Loucy (cell line): ENCODE results near the gene ENPP3.

Experiments
- H2AFZ ChIP-seq: fragments of 200-600 bp; sonication (generic); 2 replicates; pipeline ENCODE4 v1.6.0; 2016; ENCODE audit warnings: antibody characterized with exemption, mild to moderate bottlenecking, low read length, moderate library complexity
- H3F3A ChIP-seq: fragments of 200-600 bp; 2 replicates; pipeline ENCODE4 v1.6.0; 2016; ENCODE audit warnings: antibody characterized with exemption, low read depth, mild to moderate bottlenecking
- H3K27me3 ChIP-seq: fragments of 200-600 bp; sonication (generic); 2 replicates; pipeline ENCODE4 v1.6.1; 2014; ENCODE audit warnings: low read length, mild to moderate bottlenecking; ENCODE audit not compliant: insufficient read depth, poor library complexity, severe bottlenecking
- H3K36me3 ChIP-seq: fragments of 200-600 bp; sonication (generic); 2 replicates; pipeline ENCODE4 v1.6.1; 2016; ENCODE audit warnings: low read length; ENCODE audit not compliant: insufficient read depth
- H3K4me1 ChIP-seq: fragments of 200-600 bp; sonication (generic); 2 replicates; pipeline ENCODE4 v1.5.1; 2014; ENCODE audit warnings: low read length, mild to moderate bottlenecking; ENCODE audit not compliant: insufficient read depth, poor library complexity, severe bottlenecking
- H3K4me2 ChIP-seq: fragments of 200-600 bp; sonication (generic); 2 replicates; pipeline ENCODE4 v1.6.0; 2014; ENCODE audit warnings: antibody characterized with exemption, low read length, low read depth, mild to moderate bottlenecking; ENCODE audit not compliant: poor library complexity, severe bottlenecking
- H3K4me3 ChIP-seq: fragments of 200-600 bp; sonication (generic); 2 replicates; pipeline ENCODE4 v1.5.1; 2014; ENCODE audit warnings: low read length, mild to moderate bottlenecking, mixed read lengths; ENCODE audit not compliant: poor library complexity, severe bottlenecking
- H3K79me2 ChIP-seq: fragments of 200-600 bp; sonication (generic); 2 replicates; pipeline ENCODE4 v1.6.1; 2014; ENCODE audit warnings: low read length; ENCODE audit not compliant: insufficient read depth
- H3K9ac ChIP-seq: fragments of 200-600 bp; sonication (generic); 2 replicates; pipeline ENCODE4 v1.6.0; 2014; ENCODE audit warnings: mild to moderate bottlenecking, low read depth, low read length, moderate library complexity; ENCODE audit not compliant: poor library complexity, severe bottlenecking
- H3K9me2 ChIP-seq: fragments of 200-600 bp; sonication (generic); replicated peaks from 2 replicates; pipeline ENCODE4 v1.6.1; 2016; ENCODE audit warnings: low read depth, low read length, mixed read lengths
- H3K9me3 ChIP-seq: fragments of 200-600 bp; sonication (generic); 2 replicates; pipeline ENCODE4 v1.6.1; 2014; ENCODE audit warnings: mild to moderate bottlenecking, antibody characterized with exemption, low read length, low read depth; ENCODE audit not compliant: insufficient read depth
- H4K20me1 ChIP-seq: fragments of 200-600 bp; sonication (generic); 2 replicates; pipeline ENCODE4 v1.6.0; 2014; ENCODE audit warnings: antibody characterized with exemption, low read length, mild to moderate bottlenecking; ENCODE audit not compliant: insufficient read depth, poor library complexity, severe bottlenecking
- CTCF ChIP-seq: fragments of 200-600 bp; sonication (generic); conservative IDR thresholded peaks from 2 replicates; pipeline ENCODE4 v1.5.1; 2014; ENCODE audit warnings: mild to moderate bottlenecking, antibody characterized with exemption, low read length
- EZH2phosphoT487 ChIP-seq: fragments of 200-600 bp; IDR thresholded peaks from 2 replicates; pipeline ENCODE4 v1.6.1; 2018; ENCODE audit warnings: antibody characterized with exemption, mild to moderate bottlenecking, moderate library complexity, borderline replicate concordance

Gene ENPP3

GRCh38 chr6:131741688-131742393, 104.7 kb downstream of the ENPP3 start:
- H3K9ac ChIP-seq, result no peak overlapping the region
- no peak overlapping the region for H2AFZ ChIP-seq
- TF ChIP-seq CTCF (no peak), EZH2phosphoT487 (no peak)
- no peaks in the 10 kb centered on the region for H3K4me1 ChIP-seq
- H3K36me3 ChIP-seq, result no peaks in the 10 kb centered on the region
- H3K4me3 ChIP-seq, result no peak overlapping the region
- H4K20me1 ChIP-seq, result no peaks in the 10 kb centered on the region
- peaks cover 5% of the 10 kb centered on the region for H3K27me3 ChIP-seq
- no peaks in the 10 kb centered on the region for H3K9me3 ChIP-seq
- H3K79me2 ChIP-seq, result no peaks in the 10 kb centered on the region
- H3F3A ChIP-seq, result no peaks in the 10 kb centered on the region
- no peak overlapping the region for H3K4me2 ChIP-seq
- no peaks in the 10 kb centered on the region for H3K9me2 ChIP-seq

- H3K9ac ChIP-seq, result no peak overlapping the region
- no peak overlapping the region for H2AFZ ChIP-seq
- no peak overlapping the region for H3K4me3 ChIP-seq
- TF ChIP-seq CTCF (no peak), EZH2phosphoT487 (no peak)
- no peak overlapping the region for H3K4me2 ChIP-seq
- H3F3A ChIP-seq, result no peaks in the 10 kb centered on the region
- H3K9me3 ChIP-seq, result no peaks in the 10 kb centered on the region
- no peaks in the 10 kb centered on the region for H3K36me3 ChIP-seq
- H3K9me2 ChIP-seq, result no peaks in the 10 kb centered on the region
- H3K79me2 ChIP-seq, result no peaks in the 10 kb centered on the region
- H4K20me1 ChIP-seq, result no peaks in the 10 kb centered on the region
- H3K27me3 ChIP-seq, result no peaks in the 10 kb centered on the region
- no peaks in the 10 kb centered on the region for H3K4me1 ChIP-seq
Measured at GRCh38 chr6:131744432-131745287, 107.6 kb downstream of the ENPP3 start.

DNA sequence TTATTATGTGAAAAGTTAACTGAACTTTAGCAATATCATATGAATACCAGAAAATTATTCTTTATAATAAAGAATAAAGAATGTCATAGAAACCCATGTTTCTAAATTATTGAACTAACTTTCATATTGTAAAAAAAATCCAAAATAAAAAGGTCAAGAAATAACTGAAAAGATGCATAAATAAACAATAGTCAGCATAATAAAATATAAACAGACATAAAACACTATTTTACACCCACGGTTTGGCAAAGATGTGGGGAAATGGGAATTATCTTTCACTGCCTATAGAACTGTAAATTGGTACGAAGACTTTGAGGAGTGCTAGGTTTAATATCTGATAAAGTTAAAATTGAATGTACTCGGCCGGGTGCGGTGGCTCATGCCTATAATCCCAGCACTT, 108.4 kb downstream of the ENPP3 start:
- TF ChIP-seq CTCF, result no peak
- TF ChIP-seq EZH2phosphoT487, result no peak
- no peaks in the 10 kb centered on the region for H3K9me2 ChIP-seq
- H3K36me3 ChIP-seq, result no peaks in the 10 kb centered on the region
- no peaks in the 10 kb centered on the region for H3K27me3 ChIP-seq
- no peak overlapping the region for H2AFZ ChIP-seq
- H3K4me2 ChIP-seq, result no peak overlapping the region
- H3K4me1 ChIP-seq, result no peaks in the 10 kb centered on the region
- H3K4me3 ChIP-seq, result no peak overlapping the region
- no peaks in the 10 kb centered on the region for H3K79me2 ChIP-seq
- no peaks in the 10 kb centered on the region for H4K20me1 ChIP-seq
- H3K9ac ChIP-seq, result no peak overlapping the region
- H3K9me3 ChIP-seq, result no peaks in the 10 kb centered on the region
- no peaks in the 10 kb centered on the region for H3F3A ChIP-seq
